Heart right ventricle (tissue), 16 donors: ENCODE measurements around the gene KRT27. TPM values are rescaled to one million over a fixed set of nuclear protein-coding genes. Genes with fewer than 3 reads are reported as not detected.

Experiments used
- ATAC-seq, 8 donors: fragments of 200-7000 bp; cut with Tn5 transposase; one replicate each; pipeline ENCODE4 v1.9.1; 2020; ENCODE audit warnings: mild to moderate bottlenecking in 8 of 8, moderate library complexity in 8 of 8, moderate number of reproducible peaks in 1 of 8
- DNase-seq, 2 donors: peaks; one replicate each; pipeline ENCODE4 v3.0.0-alpha.2; 2020
- H3K27ac ChIP-seq, 10 donors: fragments of 200-600 bp; sonication (generic) in 2 of 10; one replicate each; pipeline versions ENCODE4 v1.5.0 to v1.8.0; 2020 to 2022; ENCODE audit warnings: mild to moderate bottlenecking in 3 of 10
- H3K27me3 ChIP-seq, 7 donors: fragments of 200-600 bp; one replicate each; pipeline ENCODE4 v1.8.0; 2021 to 2022; ENCODE audit warnings: mild to moderate bottlenecking in 2 of 7
- H3K36me3 ChIP-seq, 9 donors: fragments of 200-600 bp; sonication (generic) in 1 of 9; one replicate each; pipeline versions ENCODE4 v1.5.0 to v1.8.0; 2020 to 2022; ENCODE audit warnings: mild to moderate bottlenecking in 2 of 9
- H3K4me1 ChIP-seq, 9 donors: fragments of 200-600 bp; sonication (generic) in 1 of 9; one replicate each; pipeline versions ENCODE4 v1.5.0 to v1.8.0; 2020 to 2022; ENCODE audit warnings: mild to moderate bottlenecking in 4 of 9
- H3K4me3 ChIP-seq, 10 donors: fragments of 200-600 bp; sonication (generic) in 2 of 10; one replicate each; pipeline versions ENCODE4 v1.5.0 to v1.8.0; 2020 to 2022; ENCODE audit warnings: mild to moderate bottlenecking in 7 of 10, moderate library complexity in 2 of 10
- H3K9me3 ChIP-seq, 11 donors: fragments of 200-600 bp in 10 of 11; sonication (generic) in 2 of 11; one replicate each; pipeline versions ENCODE4 v1.5.0 to v1.8.0; 2013 to 2022; ENCODE audit warnings: mild to moderate bottlenecking in 2 of 11, control low read depth in 1 of 11, moderate library complexity in 1 of 11
- WGBS, 2 donors: extraction: QIAGEN DNeasy Blood & Tissue Kit; methylation state at CpG; one replicate each; pipeline ENCODE4 v1.1.7; 2013; ENCODE audit warnings: inconsistent platforms in 1 of 2; 5-methylcytosine and 5-hydroxymethylcytosine counted together
- intact Hi-C, 10 donors: fragments of 100-400 bp; cut with DNase I; formaldehyde crosslinking; loops; one replicate each; pipeline versions ENCODE4 v1.11.1 to v1.14.2; 2022
- polyA plus RNA-seq, 2 donors: library from polyadenylated mRNA; stranded (reverse); fragments of 200-250 nt; gene quantifications; one replicate each; pipeline ENCODE4 v1.2.3, GENCODE V29; 2013
- total RNA-seq, 10 donors: library from RNA; stranded (reverse); fragmentation: NEBNext Ultra II Directional in 3 of 10; extraction: Animal tissue kit (Norgen Biotek cat#: 25700) in 3 of 10; gene quantifications; one replicate each; pipeline versions ENCODE4 v1.2.1 to v1.2.4, GENCODE V29; 2021 to 2023
- TF ChIP-seq, protein P1 (sequence below), 9 donors: fragments of 200-600 bp; sonication (generic) in 2 of 9; IDR thresholded peaks; one replicate each; pipeline versions ENCODE4 v1.5.0 to v1.8.0; 2021 to 2022; ENCODE audit warnings: antibody characterized with exemption in 9 of 9, mild to moderate bottlenecking in 5 of 9, moderate library complexity in 1 of 9
- donor health status: Arrhythmogenic right ventricular cardiomyopathy.
- donor health status: ischemic (EF 13 %, LVEDD 7.1; RV severe dilation, severe dysfunction).
- donor health status: healthy with polysubstance abuse.
- donor health status: DM: no; HTN: yes; CAD: no.
- donor health status: DM: no; HTN: no; CAD: no.
- donor health status: ischemic (EF 25% LVEDD 6.9; RV normal size, moderate dysfunction).
- donor health status: ischemic (EF 25% LVEDD 5.7; RV mildly dilated, moderate dysfunction).
- donor health status: healthy.
- donor health status: DM: yes; HTN: yes; CAD: no.
- donor health status: Ischemic cardiomyopathy.
- donor health status: ischemic (EF 35%, LVEDD 5.7; RV mildly dilated, moderate dysfunction).
- donor health status: nonischemic (EF 11% LVEDD 7.7; RV severe dilation, severe dysfunction).
- donor health status: DM: yes; HTN: yes; CAD: no.
- donor health status: PGD.
- donor health status: ischemic (EF 29% LVEDD 5.4; RV normal size, mild dysfunction).
- donor health status: nonischemic (EF 23%, LVEDD 6.1; RV moderate dilation, normal function).

The KRT27 gene
- total and polyA plus RNA-seq, 12 donors = 0.21 TPM; not detected in 11

DNA sequence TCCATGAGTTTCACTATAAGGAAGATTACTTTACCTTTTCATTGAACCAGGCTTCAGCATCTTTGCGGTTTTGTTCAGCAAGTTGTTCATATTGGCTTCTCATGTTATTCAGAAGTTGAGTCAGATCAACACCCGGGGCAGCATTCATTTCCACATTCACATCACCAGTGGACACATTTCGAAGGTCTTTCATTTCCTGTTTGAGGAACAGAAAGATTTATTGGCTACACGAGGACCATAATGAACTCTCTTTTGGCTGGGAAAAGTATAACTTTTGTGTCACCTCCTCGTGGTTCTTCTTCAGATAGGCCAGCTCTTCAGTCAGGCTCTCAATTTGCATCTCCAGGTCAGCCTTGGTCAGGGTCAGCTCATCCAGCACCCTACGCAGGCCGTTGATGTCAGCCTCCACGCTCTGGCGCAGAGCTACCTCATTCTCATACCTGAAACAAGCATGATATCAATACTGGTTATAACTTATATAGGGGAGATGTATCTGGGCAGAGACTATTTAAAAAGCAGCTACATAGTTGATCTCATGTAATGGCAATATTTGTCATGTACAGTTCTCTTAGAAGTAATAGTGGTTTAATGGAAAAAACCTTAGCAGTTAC, 38.0 kb upstream of the KRT27 start:
- Histone ChIP-seq H3K36me3 (peaks cover 0 to 19% (median 0%) of the 10 kb centered on the region in 9 donors), H3K9me3 (no peaks in the 10 kb centered on the region), H3K4me3 (peak overlapping the region in 1 of 10 donors; percentile 66), H3K27me3 (no peaks in the 10 kb centered on the region), H3K27ac (peak overlapping the region; percentile 90 to 98 (median 94)), H3K4me1 (peaks cover 0 to 37% (median 24%) of the 10 kb centered on the region in 9 donors)
- 85 to 88% methylated on average over 9 of the region's 9 CpGs for WGBS, 2 donors
- DNase-seq = no peak
- intact Hi-C loops = loop anchor here in 1 of 10 donors (10.0 kb wide), 1 partner anchor 56 kb away; no protein-coding TSS in a partner anchor
- TF ChIP-seq, protein P1, sequence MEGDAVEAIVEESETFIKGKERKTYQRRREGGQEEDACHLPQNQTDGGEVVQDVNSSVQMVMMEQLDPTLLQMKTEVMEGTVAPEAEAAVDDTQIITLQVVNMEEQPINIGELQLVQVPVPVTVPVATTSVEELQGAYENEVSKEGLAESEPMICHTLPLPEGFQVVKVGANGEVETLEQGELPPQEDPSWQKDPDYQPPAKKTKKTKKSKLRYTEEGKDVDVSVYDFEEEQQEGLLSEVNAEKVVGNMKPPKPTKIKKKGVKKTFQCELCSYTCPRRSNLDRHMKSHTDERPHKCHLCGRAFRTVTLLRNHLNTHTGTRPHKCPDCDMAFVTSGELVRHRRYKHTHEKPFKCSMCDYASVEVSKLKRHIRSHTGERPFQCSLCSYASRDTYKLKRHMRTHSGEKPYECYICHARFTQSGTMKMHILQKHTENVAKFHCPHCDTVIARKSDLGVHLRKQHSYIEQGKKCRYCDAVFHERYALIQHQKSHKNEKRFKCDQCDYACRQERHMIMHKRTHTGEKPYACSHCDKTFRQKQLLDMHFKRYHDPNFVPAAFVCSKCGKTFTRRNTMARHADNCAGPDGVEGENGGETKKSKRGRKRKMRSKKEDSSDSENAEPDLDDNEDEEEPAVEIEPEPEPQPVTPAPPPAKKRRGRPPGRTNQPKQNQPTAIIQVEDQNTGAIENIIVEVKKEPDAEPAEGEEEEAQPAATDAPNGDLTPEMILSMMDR (IDR thresholded peaks at IDR 0.05) = no peak
- ATAC-seq = no peak

DNA sequence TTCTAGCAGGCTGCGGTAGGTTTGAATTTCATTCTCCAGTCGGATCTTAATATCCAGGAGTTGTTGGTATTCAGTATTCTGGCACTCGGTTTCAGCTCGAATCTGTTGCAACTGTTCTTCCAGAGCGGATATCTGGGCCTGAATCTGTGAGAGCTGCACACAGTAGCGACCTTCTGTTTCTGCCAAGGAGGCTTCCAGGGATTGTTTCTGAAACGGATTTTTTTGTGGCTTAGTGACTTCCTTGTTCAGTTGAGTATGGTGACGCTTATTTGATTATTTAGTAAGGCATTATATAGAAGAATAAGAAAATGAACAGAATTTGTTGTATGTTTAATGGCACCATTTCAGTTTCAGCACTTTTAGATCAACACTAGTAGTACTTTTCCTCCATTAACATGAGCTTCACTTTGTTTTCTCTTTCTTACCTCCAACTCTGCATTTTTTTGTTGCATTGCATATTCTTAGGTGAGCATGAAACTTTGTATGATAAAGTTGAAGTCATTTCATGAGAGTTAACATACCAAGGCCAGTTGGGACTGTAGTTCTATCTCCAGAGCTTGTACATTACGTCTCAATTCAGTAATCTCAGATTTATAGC, 37.3 kb upstream of the KRT27 start:
- peaks cover 0 to 3% (median 0%) of the 10 kb centered on the region in 11 donors for H3K9me3 ChIP-seq
- H3K4me1 ChIP-seq = peaks cover 0 to 37% (median 24%) of the 10 kb centered on the region in 9 donors
- H3K36me3 ChIP-seq = peaks cover 0 to 19% (median 0%) of the 10 kb centered on the region in 9 donors
- peak overlapping the region; percentile 90 to 98 (median 94) for H3K27ac ChIP-seq
- intact Hi-C loops = loop anchor here in 1 of 10 donors (10.0 kb wide), 1 partner anchor 55 kb away; no protein-coding TSS in a partner anchor
- ATAC-seq (peak; percentile 38 to 90 (median 80)), DNase-seq (peak in 1 of 2 donors; percentile 51)
- peak overlapping the region; percentile 39 to 79 (median 69) for H3K4me3 ChIP-seq
- no peaks in the 10 kb centered on the region for H3K27me3 ChIP-seq
- TF ChIP-seq, protein P1 (IDR thresholded peaks at IDR 0.05) = no peak
- WGBS, 2 donors = 44 to 49% methylated on average over 9 of the region's 9 CpGs

DNA sequence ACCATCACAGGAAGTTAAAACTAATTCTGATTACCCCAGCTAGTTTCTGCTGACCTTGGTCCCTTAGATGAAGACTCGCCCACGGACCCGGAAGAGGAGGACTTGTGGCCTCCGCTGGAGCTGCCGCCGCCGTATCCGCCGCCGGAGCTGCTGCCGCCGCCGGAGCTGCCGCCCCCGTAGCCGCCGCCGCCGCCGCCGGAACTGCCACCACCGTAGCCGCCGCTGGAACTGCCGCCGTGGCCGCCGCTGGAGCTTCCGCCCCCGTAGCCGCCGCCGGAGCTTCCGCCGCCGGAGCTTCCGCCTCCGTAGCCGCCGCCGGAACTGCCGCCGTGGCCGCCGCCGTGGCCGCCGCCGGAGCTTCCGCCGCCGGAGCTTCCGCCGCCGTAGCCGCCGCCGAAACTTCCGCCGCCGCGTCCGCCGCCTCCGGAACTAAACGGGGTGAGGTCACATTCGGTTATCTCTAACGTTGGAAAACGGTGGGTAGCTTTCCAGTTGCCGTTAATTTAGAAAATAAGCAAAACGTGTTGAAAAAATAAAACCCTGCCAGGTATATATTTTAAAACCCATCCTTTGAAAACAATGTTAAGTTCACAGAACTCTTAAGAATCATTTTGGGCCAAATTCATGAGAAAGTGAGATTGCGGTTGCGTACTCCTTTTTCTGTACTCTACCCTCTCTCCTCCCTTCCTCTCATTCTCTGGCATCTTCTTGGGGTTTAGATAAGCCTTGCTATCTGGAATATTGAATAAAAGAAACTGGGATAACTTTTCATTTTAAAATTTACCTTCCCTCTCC, 36.6 kb upstream of the KRT27 start:
- Histone ChIP-seq H3K9me3 (peaks cover 0 to 5% (median 0%) of the 10 kb centered on the region in 11 donors), H3K27me3 (peaks cover 0 to under 1% (median 0%) of the 10 kb centered on the region in 7 donors), H3K27ac (peak overlapping the region; percentile 90 to 98 (median 94)), H3K4me1 (peaks cover 0 to 37% (median 24%) of the 10 kb centered on the region in 9 donors), H3K36me3 (peaks cover 0 to 19% (median 0%) of the 10 kb centered on the region in 9 donors), H3K4me3 (peak overlapping the region; percentile 40 to 79 (median 69))
- intact Hi-C loops = no loop called here
- ATAC-seq (peak; percentile 92 to 98 (median 95)), DNase-seq (peak; percentile 75 to 86)
- TF ChIP-seq, protein P1 (IDR thresholded peaks at IDR 0.05) = no peak
- 1% methylated on average over 62 to 73 of the region's 73 CpGs for WGBS, 2 donors

DNA sequence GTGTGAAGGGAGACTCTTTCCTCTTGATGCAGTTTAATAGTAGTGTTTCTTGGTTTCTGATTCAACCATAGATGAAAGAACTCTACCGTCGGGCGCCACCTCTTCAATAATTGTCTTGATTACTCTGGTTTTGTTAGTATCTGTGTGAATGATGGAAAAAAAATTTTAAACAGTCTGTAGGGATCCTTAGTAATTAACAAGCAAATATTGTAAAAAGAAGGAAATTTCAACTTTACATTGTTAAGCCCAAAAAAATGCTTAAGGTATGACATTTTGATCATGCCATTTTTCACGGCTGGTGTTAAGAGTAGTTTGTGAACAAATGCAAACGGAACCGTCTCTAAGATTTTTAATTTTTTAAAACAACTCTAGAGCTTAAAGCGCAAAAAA, 36.0 kb upstream of the KRT27 start:
- TF ChIP-seq, protein P1 (IDR thresholded peaks at IDR 0.05) = no peak

More for the DNA sequence above, 36.0 kb upstream of the KRT27 start:
- no peak for DNase-seq
- Histone ChIP-seq H3K4me1 (peaks cover 0 to 37% (median 24%) of the 10 kb centered on the region in 9 donors), H3K27ac (peak overlapping the region; percentile 90 to 98 (median 94)), H3K9me3 (peaks cover 0 to 5% (median 0%) of the 10 kb centered on the region in 11 donors), H3K36me3 (peaks cover 0 to 19% (median 0%) of the 10 kb centered on the region in 9 donors), H3K27me3 (peaks cover 0 to 6% (median 0%) of the 10 kb centered on the region in 7 donors), H3K4me3 (peak overlapping the region; percentile 40 to 79 (median 69))
- intact Hi-C loops = no loop called here
- WGBS, 2 donors = 14 to 24% methylated on average over 7 of the region's 7 CpGs
- no peak for ATAC-seq
